ENCODE data around the gene MAD1L1.

MAD1L1 gene

DNA sequence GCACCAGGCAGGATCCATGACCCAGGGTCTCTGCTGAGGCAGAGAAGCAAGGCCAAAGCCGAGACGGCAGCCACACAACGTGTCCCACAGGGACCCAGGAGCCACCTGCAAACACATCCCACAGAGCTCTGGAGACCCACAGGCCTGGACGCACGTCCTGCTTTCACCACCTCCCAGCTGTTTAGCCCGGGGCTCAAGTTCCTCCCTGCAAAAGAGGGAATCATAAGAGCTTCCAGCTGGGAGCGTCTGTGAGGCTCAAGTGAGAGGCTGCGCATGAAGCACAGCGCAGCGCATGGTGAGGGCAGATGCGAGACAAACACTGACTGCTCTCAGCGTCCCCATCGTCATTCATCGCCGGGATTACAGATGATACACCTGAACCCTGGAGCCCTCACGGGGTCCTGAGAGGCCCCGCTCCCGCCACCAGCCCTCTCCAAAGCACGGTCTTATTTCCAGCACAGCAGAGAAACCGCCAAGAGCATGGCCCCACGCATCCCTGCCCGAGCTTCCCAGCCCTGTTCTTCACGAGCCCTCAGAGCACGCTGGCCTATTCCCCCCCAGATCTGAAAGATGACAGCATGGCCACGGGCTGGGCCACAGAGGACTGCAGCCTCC lies 88.7 kb downstream of the MAD1L1 start:
- no peak overlapping the region for H4K91ac ChIP-seq (ENCODE audit: low read depth, low read length)
- no peak overlapping the region for H2BK5ac ChIP-seq (ENCODE audit: low read depth, low read length, poor library complexity)
- H3K4me2 ChIP-seq (ENCODE audit: low read length): no peak overlapping the region
- no peaks in the 10 kb centered on the region for H3K27me3 ChIP-seq (ENCODE audit: insufficient read depth, low read length)
- no CpG with 5 or more reads among the region's 25 CpGs for WGBS (ENCODE audit: extremely low coverage, insufficient coverage, insufficient read length)
- no peak overlapping the region for H3K27ac ChIP-seq (ENCODE audit: low read depth, low read length)
- no peak overlapping the region for H3K23ac ChIP-seq (ENCODE audit: low read length)
- DNase-seq: no peak
- no peaks in the 10 kb centered on the region for H3K79me1 ChIP-seq (ENCODE audit: low read length)
- H3K18ac ChIP-seq (ENCODE audit: low read length): no peak overlapping the region
- peaks cover 7% of the 10 kb centered on the region for H3K9me3 ChIP-seq (ENCODE audit: insufficient read depth, low read depth, low read length)
- H2BK120ac ChIP-seq (ENCODE audit: insufficient read depth, low read length, poor library complexity): no peak overlapping the region
- no peak overlapping the region for H4K8ac ChIP-seq (ENCODE audit: low read depth, low read length)
- H3K79me2 ChIP-seq (ENCODE audit: control insufficient read depth, insufficient read depth, low read length, poor library complexity): no peaks in the 10 kb centered on the region
- H3K4me3 ChIP-seq (ENCODE audit: low read depth, low read length): no peak overlapping the region
- no peak overlapping the region for H2AK5ac ChIP-seq (ENCODE audit: low read length)
- no peak overlapping the region for H4K12ac ChIP-seq (ENCODE audit: low read depth, low read length)
- H3K4me1 ChIP-seq (ENCODE audit: control insufficient read depth in 1 of 2, insufficient read depth in 2 of 2, low read length in 2 of 2): peaks cover 0 to 2% of the 10 kb centered on the region in 2 experiments
- no peak overlapping the region for H3K14ac ChIP-seq (ENCODE audit: low read length)
- H2AFZ ChIP-seq (ENCODE audit: insufficient read depth, low read length, poor library complexity): no peak overlapping the region
- H3K36me3 ChIP-seq (ENCODE audit: control insufficient read depth in 1 of 2, insufficient read depth in 2 of 2, low read length in 2 of 2): peaks cover 46 to 53% of the 10 kb centered on the region in 2 experiments
- no peak overlapping the region for H3K9ac ChIP-seq (ENCODE audit: low read length)
- H2BK12ac ChIP-seq (ENCODE audit: low read length): no peak overlapping the region
- no peak overlapping the region for H3K4ac ChIP-seq (ENCODE audit: low read depth, low read length)

GRCh38 chr7:2143450-2143849 lies 89.3 kb downstream of the MAD1L1 start:
- Histone ChIP-seq H3K4me1 (ENCODE audit: control insufficient read depth in 1 of 2, insufficient read depth in 2 of 2, low read length in 2 of 2) (peaks cover 0 to 5% of the 10 kb centered on the region in 2 experiments), H3K79me2 (ENCODE audit: control insufficient read depth, insufficient read depth, low read length, poor library complexity) (no peaks in the 10 kb centered on the region), H3K79me1 (ENCODE audit: low read length) (no peaks in the 10 kb centered on the region), H2BK12ac (ENCODE audit: low read length) (no peak overlapping the region), H3K9ac (ENCODE audit: low read length) (no peak overlapping the region), H2AFZ (ENCODE audit: insufficient read depth, low read length, poor library complexity) (no peak overlapping the region), H3K18ac (ENCODE audit: low read length) (no peak overlapping the region), H3K4me3 (ENCODE audit: low read depth, low read length) (no peak overlapping the region), H3K9me3 (ENCODE audit: insufficient read depth, low read depth, low read length) (peaks cover 7% of the 10 kb centered on the region), H3K4me2 (ENCODE audit: low read length) (no peak overlapping the region), H4K91ac (ENCODE audit: low read depth, low read length) (no peak overlapping the region), H2AK5ac (ENCODE audit: low read length) (no peak overlapping the region), H3K4ac (ENCODE audit: low read depth, low read length) (no peak overlapping the region), H2BK5ac (ENCODE audit: low read depth, low read length, poor library complexity) (no peak overlapping the region), H3K23ac (ENCODE audit: low read length) (no peak overlapping the region), H3K27ac (ENCODE audit: low read depth, low read length) (no peak overlapping the region), H3K36me3 (ENCODE audit: control insufficient read depth in 1 of 2, insufficient read depth in 2 of 2, low read length in 2 of 2) (peaks cover 40 to 48% of the 10 kb centered on the region in 2 experiments), H3K27me3 (ENCODE audit: insufficient read depth, low read length) (no peaks in the 10 kb centered on the region), H2BK120ac (ENCODE audit: insufficient read depth, low read length, poor library complexity) (no peak overlapping the region), H3K14ac (ENCODE audit: low read length) (no peak overlapping the region), H4K8ac (ENCODE audit: low read depth, low read length) (no peak overlapping the region), H4K12ac (ENCODE audit: low read depth, low read length) (no peak overlapping the region)
- no peak for DNase-seq
- WGBS (ENCODE audit: extremely low coverage, insufficient coverage, insufficient read length): no CpG with 5 or more reads among the region's 7 CpGs

DNA sequence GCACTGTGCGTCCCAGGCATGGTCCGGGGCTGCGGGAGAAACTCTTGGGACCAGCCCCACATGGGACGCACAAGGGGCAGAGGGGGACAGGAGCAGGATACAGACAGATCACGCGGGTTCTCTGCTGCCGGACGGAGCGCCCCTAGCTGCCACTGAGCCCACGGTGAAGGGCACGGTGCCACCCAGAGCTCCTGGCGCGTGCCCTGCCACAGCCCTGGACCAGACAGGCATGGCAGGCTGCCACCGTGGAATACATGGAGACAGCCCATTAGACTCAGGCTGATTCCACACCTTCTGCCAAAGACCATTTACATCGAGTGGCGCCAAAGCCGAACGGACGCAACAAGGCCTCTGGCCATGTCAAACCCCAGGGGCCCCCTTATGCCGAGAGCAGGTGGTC lies 90.4 kb downstream of the MAD1L1 start:
- H3K36me3 ChIP-seq (ENCODE audit: control insufficient read depth in 1 of 2, insufficient read depth in 2 of 2, low read length in 2 of 2): peaks cover 39 to 54% of the 10 kb centered on the region in 2 experiments
- no peak overlapping the region for H4K91ac ChIP-seq (ENCODE audit: low read depth, low read length)
- H3K79me2 ChIP-seq (ENCODE audit: control insufficient read depth, insufficient read depth, low read length, poor library complexity): no peaks in the 10 kb centered on the region
- H3K14ac ChIP-seq (ENCODE audit: low read length): no peak overlapping the region
- peaks cover 0 to 5% of the 10 kb centered on the region in 2 experiments for H3K4me1 ChIP-seq (ENCODE audit: control insufficient read depth in 1 of 2, insufficient read depth in 2 of 2, low read length in 2 of 2)
- WGBS (ENCODE audit: extremely low coverage, insufficient coverage, insufficient read length): no CpG with 5 or more reads among the region's 20 CpGs
- H3K27me3 ChIP-seq (ENCODE audit: insufficient read depth, low read length): no peaks in the 10 kb centered on the region
- DNase-seq: no peak
- no peaks in the 10 kb centered on the region for H3K79me1 ChIP-seq (ENCODE audit: low read length)
- H4K12ac ChIP-seq (ENCODE audit: low read depth, low read length): no peak overlapping the region
- H3K4me3 ChIP-seq (ENCODE audit: low read depth, low read length): no peak overlapping the region
- H2BK5ac ChIP-seq (ENCODE audit: low read depth, low read length, poor library complexity): no peak overlapping the region
- no peak overlapping the region for H3K9ac ChIP-seq (ENCODE audit: low read length)
- no peak overlapping the region for H2BK12ac ChIP-seq (ENCODE audit: low read length)
- no peak overlapping the region for H2AK5ac ChIP-seq (ENCODE audit: low read length)
- peaks cover 9% of the 10 kb centered on the region for H3K9me3 ChIP-seq (ENCODE audit: insufficient read depth, low read depth, low read length)
- H3K23ac ChIP-seq (ENCODE audit: low read length): no peak overlapping the region
- H3K18ac ChIP-seq (ENCODE audit: low read length): peak overlapping the region; percentile 7
- H3K4ac ChIP-seq (ENCODE audit: low read depth, low read length): no peak overlapping the region
- no peak overlapping the region for H3K27ac ChIP-seq (ENCODE audit: low read depth, low read length)
- H2AFZ ChIP-seq (ENCODE audit: insufficient read depth, low read length, poor library complexity): no peak overlapping the region
- no peak overlapping the region for H2BK120ac ChIP-seq (ENCODE audit: insufficient read depth, low read length, poor library complexity)
- no peak overlapping the region for H4K8ac ChIP-seq (ENCODE audit: low read depth, low read length)
- no peak overlapping the region for H3K4me2 ChIP-seq (ENCODE audit: low read length)

GRCh38 chr7:2141651-2142050 lies 91.1 kb downstream of the MAD1L1 start:
- Histone ChIP-seq H3K79me2 (ENCODE audit: control insufficient read depth, insufficient read depth, low read length, poor library complexity) (no peaks in the 10 kb centered on the region), H3K4me3 (ENCODE audit: low read depth, low read length) (no peak overlapping the region), H4K12ac (ENCODE audit: low read depth, low read length) (no peak overlapping the region), H3K36me3 (ENCODE audit: control insufficient read depth in 1 of 2, insufficient read depth in 2 of 2, low read length in 2 of 2) (peaks cover 38 to 51% of the 10 kb centered on the region in 2 experiments), H3K18ac (ENCODE audit: low read length) (no peak overlapping the region), H2BK12ac (ENCODE audit: low read length) (no peak overlapping the region), H3K27ac (ENCODE audit: low read depth, low read length) (no peak overlapping the region), H3K23ac (ENCODE audit: low read length) (no peak overlapping the region), H3K4me1 (ENCODE audit: control insufficient read depth in 1 of 2, insufficient read depth in 2 of 2, low read length in 2 of 2) (peaks cover 0 to 5% of the 10 kb centered on the region in 2 experiments), H3K4me2 (ENCODE audit: low read length) (no peak overlapping the region), H2BK120ac (ENCODE audit: insufficient read depth, low read length, poor library complexity) (no peak overlapping the region), H4K91ac (ENCODE audit: low read depth, low read length) (no peak overlapping the region), H2AFZ (ENCODE audit: insufficient read depth, low read length, poor library complexity) (no peak overlapping the region), H3K79me1 (ENCODE audit: low read length) (no peaks in the 10 kb centered on the region), H3K27me3 (ENCODE audit: insufficient read depth, low read length) (no peaks in the 10 kb centered on the region), H4K8ac (ENCODE audit: low read depth, low read length) (no peak overlapping the region), H3K14ac (ENCODE audit: low read length) (no peak overlapping the region), H2AK5ac (ENCODE audit: low read length) (no peak overlapping the region), H3K4ac (ENCODE audit: low read depth, low read length) (no peak overlapping the region), H2BK5ac (ENCODE audit: low read depth, low read length, poor library complexity) (no peak overlapping the region), H3K9ac (ENCODE audit: low read length) (no peak overlapping the region), H3K9me3 (ENCODE audit: insufficient read depth, low read depth, low read length) (peaks cover 9% of the 10 kb centered on the region)
- no peak for DNase-seq
- no CpG with 5 or more reads among the region's 14 CpGs for WGBS (ENCODE audit: extremely low coverage, insufficient coverage, insufficient read length)

Data from trophoblast cell (in vitro differentiated cells and primary cell).